Left renal pelvis (tissue), 4 donors: ENCODE measurements around the gene PBX3. TPM values are rescaled to one million over a fixed set of nuclear protein-coding genes. Genes with fewer than 3 reads are reported as not detected.

Experiments used
- DNase-seq, 4 donors: peaks; one replicate each; pipeline ENCODE4 v3.0.0-alpha.2; 2013; ENCODE audit warnings: low read depth in 4 of 4, low spot score in 3 of 4
- polyA plus RNA-seq, 4 donors: library from polyadenylated mRNA; unstranded; fragments of 120-200 nt; gene quantifications; one replicate each; pipeline ENCODE4 v1.2.1, GENCODE V29; 2013; ENCODE audit not compliant: insufficient read length in 4 of 4

The PBX3 gene
- polyA plus RNA-seq, 4 donors, result 23.1 to 35.0 (median 27.4) TPM

GRCh38 chr9:125897481-125897880 lies 150.3 kb downstream of the PBX3 start:
- DNase-seq, result no peak

GRCh38 chr9:125902214-125902613 lies 155.0 kb downstream of the PBX3 start:
- DNase-seq, result no peak

- no peak for DNase-seq
Measured at GRCh38 chr9:125902831-125903512, 155.8 kb downstream of the PBX3 start.

- DNase-seq, result no peak
Measured at GRCh38 chr9:125904155-125904851, 157.1 kb downstream of the PBX3 start.

- DNase-seq, result no peak
Measured at GRCh38 chr9:125906144-125906543, 159.0 kb downstream of the PBX3 start.

GRCh38 chr9:125906893-125907292 lies 159.7 kb downstream of the PBX3 start:
- DNase-seq, result no peak

- no peak for DNase-seq
Measured at GRCh38 chr9:125908136-125908535, 161.0 kb downstream of the PBX3 start.

GRCh38 chr9:125908966-125909365 lies 161.8 kb downstream of the PBX3 start:
- no peak for DNase-seq

- no peak for DNase-seq
Measured at GRCh38 chr9:125909459-125909858, 162.3 kb downstream of the PBX3 start.

- no peak for DNase-seq
Measured at GRCh38 chr9:125910286-125910685, 163.1 kb downstream of the PBX3 start.

- no peak for DNase-seq
Measured at GRCh38 chr9:125911861-125912644, 164.9 kb downstream of the PBX3 start.

GRCh38 chr9:125912667-125913066 lies 165.5 kb downstream of the PBX3 start:
- DNase-seq, result no peak

GRCh38 chr9:125913551-125913950 lies 166.4 kb downstream of the PBX3 start:
- DNase-seq, result no peak

GRCh38 chr9:125914411-125914810 lies 167.2 kb downstream of the PBX3 start:
- no peak for DNase-seq

GRCh38 chr9:125915606-125916005 lies 168.4 kb downstream of the PBX3 start:
- DNase-seq, result no peak

- DNase-seq, result no peak
Measured at GRCh38 chr9:125919565-125919964, 172.4 kb downstream of the PBX3 start.

- DNase-seq, result no peak
Measured at GRCh38 chr9:125920402-125920801, 173.2 kb downstream of the PBX3 start.

- no peak for DNase-seq
Measured at GRCh38 chr9:125922854-125923253, 175.7 kb downstream of the PBX3 start.

GRCh38 chr9:125924351-125924750 lies 177.2 kb downstream of the PBX3 start:
- DNase-seq, result no peak

GRCh38 chr9:125926936-125927335 lies 179.8 kb downstream of the PBX3 start:
- no peak for DNase-seq

- no peak for DNase-seq
Measured at GRCh38 chr9:125929846-125930245, 182.7 kb downstream of the PBX3 start.

- no peak for DNase-seq
Measured at GRCh38 chr9:125931211-125931610, 184.0 kb downstream of the PBX3 start.
